NCI-H345 (cell line): ENCODE results near the gene TRA2B.

Experiments
- DNase-seq: peaks from one replicate; lab custom pipeline; 2025; lab: John Stamatoyannopoulos, UW

Gene TRA2B

GRCh38 chr3:185950728-185951127, 12.9 kb upstream of the TRA2B start:
- DNase-seq: no peak

GRCh38 chr3:185949515-185949914, 11.7 kb upstream of the TRA2B start:
- DNase-seq: no peak

DNA sequence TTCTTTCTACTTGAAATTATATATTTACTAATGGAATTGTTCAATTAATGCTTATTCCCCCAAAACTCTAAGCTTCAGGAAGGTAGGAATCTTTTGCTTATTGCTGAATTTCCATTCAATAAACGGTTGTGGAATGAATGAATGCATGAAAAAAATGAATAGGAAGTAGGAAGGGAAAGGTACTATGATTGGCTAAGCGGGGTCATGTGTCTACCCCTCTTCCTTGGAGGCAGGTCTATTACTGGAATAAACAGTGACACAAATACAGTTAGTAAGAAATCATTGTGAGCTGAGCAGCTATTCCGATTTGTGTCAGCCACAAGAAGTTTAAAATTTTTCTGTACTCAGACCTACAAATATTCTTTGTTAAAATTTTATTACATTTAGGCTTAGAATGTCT, 10.5 kb upstream of the TRA2B start:
- DNase-seq: no peak

DNA sequence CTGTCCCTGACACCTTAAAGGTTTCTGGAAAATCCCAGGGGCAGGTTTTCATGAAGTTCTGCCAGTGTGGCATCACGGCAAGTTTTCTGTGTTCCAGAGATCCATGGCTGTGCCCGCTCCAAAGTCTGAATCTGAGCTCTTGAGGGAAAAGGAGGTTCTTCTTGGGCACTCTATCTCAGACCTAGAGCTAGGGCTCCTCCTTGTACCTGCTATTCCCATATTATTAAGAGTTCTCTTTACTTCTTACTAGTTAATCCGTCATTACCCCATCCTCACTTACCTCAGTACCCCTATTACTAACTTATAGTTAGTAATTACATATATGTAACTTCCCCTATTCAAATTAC, 5.9 kb upstream of the TRA2B start:
- no peak for DNase-seq

GRCh38 chr3:185942907-185943759, 5.3 kb upstream of the TRA2B start:
- peak; percentile 98 for DNase-seq

GRCh38 chr3:185942396-185942795, 4.6 kb upstream of the TRA2B start:
- no peak for DNase-seq

GRCh38 chr3:185940951-185941350, 3.1 kb upstream of the TRA2B start:
- DNase-seq: no peak

GRCh38 chr3:185939721-185940120, 1.9 kb upstream of the TRA2B start:
- no peak for DNase-seq

DNA sequence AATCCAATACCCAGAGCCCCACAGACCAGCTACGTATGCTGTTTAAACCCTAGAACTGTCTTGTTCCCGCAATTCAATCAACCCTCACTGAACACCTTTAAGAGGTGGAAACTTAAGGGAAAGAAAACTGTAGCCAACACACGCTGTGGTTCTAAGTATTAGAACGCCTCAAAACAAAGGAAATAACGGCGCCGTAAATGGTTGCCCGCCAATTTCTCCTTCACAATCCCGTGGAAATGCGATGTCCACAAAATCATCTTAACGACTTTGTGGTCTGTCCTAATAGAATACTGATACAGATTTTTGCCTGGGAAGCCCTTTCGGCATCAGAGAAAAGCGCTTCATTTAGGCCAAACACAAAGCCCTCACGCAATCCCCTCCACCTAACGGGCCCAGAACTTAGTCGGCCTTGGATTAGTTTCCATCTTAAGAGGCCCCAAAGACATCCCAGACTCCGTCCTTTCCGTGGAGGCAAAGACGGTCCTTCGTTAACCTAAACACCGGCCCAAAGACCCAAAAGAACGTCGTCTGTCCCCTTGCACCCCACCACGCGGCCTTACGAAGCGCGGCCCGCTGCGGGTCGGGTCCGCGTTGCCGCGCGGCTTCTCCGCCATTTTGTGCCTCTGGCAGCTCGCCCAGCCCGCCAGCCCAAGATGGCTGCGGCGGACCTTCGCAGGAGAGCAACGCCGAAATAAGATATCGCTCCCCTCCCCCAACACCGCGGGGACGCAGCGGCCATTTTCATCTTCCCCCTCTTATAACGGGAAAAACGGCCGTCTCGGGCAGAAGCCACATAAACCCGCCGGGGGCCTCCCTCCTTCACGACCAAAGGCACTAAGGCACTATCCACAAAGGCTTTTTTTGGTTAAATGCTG, 763 bp downstream of the TRA2B start:
- DNase-seq: peak; percentile 94

DNA sequence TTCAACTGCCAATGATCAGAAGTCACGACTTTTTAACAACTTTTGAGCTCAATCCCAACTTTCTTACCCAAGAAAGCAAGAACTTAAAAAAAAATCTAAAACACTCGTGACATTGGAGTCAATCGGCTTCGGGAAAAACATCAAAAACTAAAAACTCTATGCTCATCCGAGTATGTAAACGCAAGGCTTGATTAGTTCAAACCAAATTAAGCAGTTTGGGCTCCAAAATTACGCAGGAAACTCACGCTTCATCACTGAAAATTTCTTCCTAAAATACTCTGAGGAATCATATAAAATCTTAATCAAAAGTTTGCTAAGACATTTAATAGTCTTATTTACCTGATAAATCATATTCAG, 1.6 kb downstream of the TRA2B start:
- no peak for DNase-seq

DNA sequence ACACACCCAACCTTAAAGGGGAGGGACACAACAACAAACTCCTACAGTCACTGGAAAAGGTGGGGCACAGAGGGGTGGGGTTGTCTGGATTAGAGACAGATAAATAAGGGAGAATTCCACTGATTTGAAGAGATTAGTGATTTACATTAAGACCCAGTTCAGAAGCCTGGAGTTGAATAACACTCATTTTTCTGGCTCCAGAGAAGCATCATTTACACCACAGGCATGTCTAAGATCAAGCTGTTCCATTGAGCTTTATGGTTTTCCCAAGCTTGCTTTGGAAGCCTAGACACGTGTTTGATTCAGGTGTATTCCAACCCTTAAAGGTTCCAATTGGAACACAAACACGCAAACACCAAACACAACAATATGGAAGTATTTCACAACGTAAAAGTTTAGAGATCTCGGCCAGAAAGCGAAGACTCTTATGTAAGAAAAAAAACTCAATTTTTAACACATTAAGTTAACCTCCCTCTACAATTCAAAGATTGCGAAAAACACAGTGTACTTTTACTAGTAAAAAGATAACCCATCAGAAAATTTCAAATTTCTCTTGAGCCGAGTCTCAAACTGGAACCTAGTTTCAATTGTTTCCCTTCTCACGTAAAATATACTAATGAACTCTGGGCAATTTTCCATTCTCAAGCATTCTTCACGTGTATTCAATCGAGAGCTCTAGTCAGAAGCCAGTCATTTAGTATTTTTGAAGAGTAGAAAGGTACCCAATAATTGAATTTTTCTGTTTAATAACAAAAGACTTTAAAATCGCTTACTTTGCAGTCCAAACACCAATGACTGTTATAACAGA, 2.1 kb downstream of the TRA2B start:
- DNase-seq: no peak

- DNase-seq: no peak
These were observed 2.9 kb downstream of the TRA2B start for GRCh38 chr3:185934767-185935464.

GRCh38 chr3:185934174-185934557, 3.6 kb downstream of the TRA2B start:
- no peak for DNase-seq

DNA sequence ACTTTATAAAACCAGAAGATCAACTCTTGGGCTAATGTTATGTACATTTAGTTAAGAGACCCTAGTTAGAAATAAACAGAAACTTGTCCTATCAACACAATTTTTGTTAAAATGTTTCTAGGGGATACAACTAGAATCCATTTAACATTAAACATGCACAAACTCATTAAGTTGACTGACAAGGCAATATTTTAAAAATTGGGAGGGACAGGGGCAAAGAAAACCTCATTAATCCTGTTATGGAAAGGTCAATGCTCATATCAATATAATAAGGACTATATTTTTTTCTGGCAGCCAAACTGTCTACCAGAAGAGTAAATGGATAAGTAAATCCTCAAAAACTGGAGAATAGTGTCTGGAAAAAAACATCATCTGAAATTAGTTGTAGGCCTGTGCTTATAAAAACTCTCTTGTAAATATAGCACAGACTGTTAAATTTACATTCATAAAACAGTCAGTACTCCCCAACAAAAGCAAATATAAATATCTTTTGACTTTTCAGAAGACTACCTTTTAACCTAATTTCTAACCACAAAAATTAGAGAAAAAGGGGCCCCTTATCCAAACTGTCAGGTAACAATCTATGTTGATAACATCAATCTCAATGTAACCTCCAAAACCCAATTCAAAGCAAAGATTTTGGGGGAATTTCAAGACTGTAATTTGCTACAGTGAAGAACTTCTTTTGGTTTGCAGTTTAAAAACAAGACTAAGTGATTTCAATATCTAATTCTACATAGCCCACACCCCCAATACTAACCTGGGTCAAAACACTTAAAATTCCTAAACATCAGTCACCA, 4.2 kb downstream of the TRA2B start:
- no peak for DNase-seq

DNA sequence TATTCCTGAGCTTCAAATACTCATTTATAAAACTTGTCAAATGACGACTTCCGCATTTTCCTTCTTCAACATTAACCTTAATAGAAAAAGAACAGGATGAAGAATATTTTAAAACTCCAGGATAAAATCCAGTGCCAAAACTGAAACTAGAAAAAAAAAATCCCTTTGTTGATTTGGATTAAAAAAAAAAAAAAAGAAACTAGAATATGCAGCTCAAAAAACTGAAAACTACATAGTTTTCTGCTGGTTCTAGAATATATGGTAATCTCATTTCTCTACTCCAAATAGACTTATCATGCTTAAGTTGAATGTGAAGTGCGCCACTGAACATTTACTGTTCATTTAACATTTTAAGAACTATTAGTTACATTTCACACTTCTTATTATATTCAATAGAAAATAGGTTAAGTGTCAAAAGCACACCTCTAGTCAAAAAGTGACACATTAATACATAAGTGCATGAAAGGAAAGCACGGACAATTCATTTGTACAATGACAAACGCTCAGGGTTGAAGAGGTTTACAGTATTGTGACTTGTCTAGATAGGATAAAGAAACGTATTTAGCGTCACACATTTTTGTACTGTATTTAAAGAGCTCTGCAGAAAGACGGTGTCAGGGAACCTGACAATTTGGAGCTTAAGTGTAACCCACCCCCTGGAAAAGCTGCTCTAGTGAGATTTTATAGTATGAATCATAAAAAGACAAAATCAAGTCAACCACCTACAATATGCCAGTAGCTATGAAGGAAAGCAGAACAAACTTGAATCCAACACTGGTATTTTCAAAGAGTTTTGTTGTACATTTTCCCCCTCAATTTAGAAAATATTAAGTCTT, 5.8 kb downstream of the TRA2B start:
- DNase-seq: no peak

- no peak for DNase-seq
These were observed 7.3 kb downstream of the TRA2B start for GRCh38 chr3:185930393-185931107.

DNA sequence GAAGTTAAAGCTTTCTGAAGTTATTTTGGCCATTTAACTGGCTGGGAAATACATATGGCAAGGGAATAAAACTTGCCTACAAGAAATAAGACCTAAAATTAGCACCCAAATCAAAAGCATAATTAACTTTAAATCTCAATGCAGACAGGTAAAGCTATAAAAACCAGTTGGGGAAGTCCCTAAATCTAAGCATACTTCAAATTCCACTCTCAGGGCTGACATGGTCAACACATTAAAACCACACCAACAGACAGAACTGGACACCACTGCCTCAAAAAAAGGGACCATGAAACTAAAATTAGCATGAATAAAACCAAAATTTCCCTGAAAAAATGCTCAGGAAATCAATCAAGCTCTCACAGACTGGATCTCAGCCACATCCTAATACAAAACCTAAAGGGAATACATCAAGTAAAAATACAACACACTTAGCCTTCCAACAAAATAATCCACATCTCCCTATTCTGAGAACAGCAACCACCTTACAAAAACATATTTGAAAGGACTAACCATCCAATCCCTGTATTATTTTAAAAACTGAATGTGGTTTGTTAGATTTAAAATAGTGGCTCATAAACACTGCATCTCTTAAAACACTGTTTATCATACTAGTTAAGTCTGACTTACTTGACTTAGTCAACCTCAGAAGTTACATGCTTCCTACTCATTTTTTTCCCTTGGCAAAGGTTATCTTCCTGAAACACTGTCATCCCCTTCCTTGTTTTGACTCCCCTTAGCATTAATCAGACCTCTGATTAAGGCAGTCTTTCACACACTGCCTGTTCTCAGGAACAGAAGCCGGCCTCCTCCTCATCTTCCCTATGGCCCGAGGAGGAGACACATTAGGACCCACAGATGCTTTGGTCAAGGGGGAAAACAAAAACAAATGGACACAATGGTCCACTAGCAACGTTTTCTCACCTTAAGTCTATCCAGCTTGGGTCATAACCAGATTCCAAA, 8.3 kb downstream of the TRA2B start:
- DNase-seq: no peak

DNA sequence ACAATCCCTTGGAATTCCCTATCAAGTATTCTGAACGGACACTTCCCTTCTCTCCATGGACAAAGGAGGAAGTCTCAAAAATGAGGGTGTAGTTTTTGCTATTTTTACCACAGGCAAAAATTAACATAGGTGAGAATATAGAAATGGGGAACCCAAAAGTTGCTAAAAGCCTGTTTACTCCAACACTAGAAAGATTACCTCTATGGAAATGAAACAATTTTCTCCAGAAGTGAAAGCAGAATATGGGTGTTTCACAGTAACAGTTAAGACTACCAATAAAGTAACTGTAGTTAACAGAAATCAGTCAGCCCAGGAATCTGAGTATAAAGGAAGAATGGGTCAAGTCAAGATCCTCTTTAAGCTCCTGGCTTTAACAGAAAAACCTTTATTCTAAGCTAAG, 9.3 kb downstream of the TRA2B start:
- no peak for DNase-seq
